HG03280 (cell line): ENCODE results near the gene HACE1.

Experiments used
- ATAC-seq: cut with Tn5 transposase; IDR thresholded peaks from one replicate; pipeline ENCODE4 v1.9.1; 2021; ENCODE audit warnings: mild to moderate bottlenecking, moderate library complexity; ENCODE audit not compliant: unreplicated experiment

Gene HACE1

DNA sequence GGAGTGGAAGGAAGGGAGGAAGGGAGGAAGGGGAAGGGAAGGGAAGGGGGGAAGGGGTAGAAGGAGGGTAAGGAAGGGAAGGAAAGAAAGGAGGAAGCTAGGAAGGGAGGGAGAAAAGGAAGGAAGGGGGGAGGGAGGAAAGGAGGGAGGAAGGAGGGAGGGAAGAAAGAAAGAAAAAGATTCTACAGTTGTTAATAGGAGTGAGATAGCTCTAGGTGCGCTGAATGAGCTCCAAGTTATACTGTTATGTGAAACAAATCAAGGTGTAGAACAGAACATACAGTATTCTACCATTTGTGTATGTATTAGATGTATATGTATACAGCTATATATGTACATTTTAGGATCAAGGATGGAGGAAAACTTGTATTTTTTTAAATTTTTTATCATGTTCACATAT lies 167.7 kb downstream of the HACE1 start:
- ATAC-seq, result no peak

GRCh38 chr6:104689551-104690205 lies 170.0 kb downstream of the HACE1 start:
- no peak for ATAC-seq

DNA sequence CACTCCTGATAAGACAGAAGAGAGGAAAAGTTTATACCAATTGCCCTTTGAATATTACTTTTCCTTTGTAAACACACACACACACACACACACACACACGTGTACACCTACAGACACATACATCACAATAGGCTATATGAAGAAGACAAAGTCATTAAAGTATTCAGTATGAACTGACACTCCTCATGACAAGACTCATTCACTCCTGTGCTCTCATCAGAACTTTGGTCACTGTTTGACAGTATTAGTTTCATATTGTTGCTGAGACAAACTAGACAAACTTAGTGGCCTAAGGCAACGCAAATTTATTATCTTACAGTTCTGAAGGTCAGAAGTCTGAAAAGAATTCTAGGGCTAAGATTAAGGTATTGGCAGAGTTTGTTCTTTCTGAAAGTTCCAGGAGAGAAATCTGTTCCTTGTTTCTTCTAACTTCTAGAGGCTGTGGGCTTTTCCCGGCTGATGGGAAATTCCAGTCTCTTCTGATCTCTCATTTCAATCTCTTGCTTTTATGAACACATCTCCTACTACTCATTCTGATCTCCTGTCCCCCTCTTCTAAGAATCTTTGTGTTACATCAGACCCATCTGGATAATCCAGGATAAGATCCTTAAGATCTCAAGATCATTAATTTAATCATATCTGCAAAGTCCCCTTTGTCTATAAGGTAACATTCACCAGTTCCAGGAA lies 171.3 kb downstream of the HACE1 start:
- ATAC-seq, result peak; percentile 54

DNA sequence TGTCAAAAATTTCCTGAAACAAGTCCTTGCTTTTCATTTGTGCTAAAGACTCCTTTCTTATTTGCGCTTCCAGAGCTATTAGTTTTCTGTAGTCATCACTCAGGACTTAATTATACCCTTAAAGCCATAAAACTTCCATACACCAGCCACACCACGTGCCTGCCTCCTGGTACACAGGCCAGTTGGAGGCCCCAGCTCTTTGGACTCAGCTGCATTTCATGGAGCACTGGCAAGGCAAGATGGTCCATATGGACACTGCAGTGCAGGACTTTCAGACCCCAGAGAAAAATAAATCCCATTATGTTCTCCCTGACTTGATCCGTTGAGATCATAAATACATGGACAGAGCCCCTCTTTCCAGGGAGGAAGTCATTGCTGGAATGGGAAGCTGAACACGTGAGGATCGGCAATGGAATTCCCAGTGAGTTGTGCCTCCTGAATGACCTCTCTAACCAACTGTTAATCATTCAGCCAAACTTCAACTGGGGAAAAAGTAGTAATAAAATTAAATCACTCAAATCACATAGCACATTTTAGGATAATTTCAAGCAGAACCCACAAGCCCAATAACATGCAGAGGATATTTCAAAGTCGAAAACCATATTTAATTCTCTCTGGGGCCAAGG lies 173.1 kb downstream of the HACE1 start:
- no peak for ATAC-seq

DNA sequence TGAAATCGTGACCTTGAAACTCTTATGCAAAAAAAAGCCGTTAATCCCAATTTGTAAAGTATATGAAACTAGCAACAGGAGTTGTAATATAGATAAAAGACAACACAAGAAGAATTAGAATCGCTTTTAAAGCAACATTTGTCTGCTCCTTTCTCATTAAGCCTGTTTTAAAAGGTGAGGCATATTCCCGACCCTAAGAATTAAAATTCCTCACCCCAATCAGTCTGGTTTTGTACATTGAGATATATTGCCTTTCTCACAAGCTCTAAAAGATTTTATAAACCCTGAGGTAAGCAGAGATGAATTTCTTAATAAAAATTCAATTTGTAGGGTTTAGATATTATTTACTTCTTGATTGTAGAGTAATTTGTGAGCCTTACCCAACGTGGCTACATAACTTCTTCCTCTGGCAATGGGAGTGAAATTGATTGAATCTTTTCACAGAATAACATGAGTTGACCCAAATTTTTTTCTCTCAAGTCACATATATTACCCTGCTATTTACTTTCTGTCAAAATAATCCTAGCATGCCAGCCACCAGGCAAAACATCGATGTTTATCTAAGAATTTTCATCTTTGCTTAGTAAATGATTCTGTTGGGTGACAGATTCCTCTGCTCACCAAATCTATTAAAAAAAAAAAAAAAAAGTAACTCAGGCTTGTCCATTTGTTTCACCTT lies 173.7 kb downstream of the HACE1 start:
- no peak for ATAC-seq

DNA sequence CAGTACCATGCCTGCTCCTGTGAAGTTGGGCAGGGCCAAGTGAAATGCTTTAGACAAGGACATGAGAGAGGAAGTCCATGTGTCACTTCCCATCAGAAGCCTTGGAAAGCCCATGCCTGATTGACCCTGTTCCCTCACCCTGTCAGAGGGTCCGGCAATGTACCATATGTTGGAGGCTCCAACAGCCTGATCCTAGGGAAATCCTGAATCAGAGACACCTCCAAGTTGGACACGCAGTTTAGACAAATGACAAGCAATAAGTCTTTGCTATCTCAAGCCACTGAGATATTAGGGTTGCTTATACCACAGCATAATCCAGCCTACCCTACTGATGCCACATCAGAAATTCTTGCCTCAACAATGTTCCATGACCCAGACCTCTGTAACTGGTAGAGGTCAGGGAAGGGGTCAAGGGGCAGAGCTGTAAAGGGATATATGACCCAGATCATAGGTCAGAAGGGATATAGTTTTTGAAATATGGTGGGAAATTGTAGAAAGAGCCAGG lies 174.8 kb downstream of the HACE1 start:
- ATAC-seq, result no peak

DNA sequence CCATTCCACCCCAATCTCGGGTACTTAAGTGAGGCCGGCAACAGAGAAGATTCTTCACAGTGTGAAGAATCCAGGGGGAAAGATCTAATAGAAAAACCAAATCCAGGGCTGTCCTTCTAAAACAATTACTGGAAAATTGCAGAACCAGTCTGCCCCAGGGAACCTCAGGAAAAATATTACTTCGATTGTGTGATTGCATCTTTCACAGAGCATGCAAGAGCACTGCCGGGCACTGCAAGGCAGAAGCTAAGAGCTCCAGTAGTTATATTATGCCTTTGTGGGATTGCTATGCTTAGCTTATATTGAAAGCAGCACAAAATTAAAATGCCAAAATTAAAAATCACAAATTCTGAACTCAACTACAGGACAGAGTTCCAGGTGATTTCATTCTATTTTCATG lies 175.9 kb downstream of the HACE1 start:
- ATAC-seq, result no peak

DNA sequence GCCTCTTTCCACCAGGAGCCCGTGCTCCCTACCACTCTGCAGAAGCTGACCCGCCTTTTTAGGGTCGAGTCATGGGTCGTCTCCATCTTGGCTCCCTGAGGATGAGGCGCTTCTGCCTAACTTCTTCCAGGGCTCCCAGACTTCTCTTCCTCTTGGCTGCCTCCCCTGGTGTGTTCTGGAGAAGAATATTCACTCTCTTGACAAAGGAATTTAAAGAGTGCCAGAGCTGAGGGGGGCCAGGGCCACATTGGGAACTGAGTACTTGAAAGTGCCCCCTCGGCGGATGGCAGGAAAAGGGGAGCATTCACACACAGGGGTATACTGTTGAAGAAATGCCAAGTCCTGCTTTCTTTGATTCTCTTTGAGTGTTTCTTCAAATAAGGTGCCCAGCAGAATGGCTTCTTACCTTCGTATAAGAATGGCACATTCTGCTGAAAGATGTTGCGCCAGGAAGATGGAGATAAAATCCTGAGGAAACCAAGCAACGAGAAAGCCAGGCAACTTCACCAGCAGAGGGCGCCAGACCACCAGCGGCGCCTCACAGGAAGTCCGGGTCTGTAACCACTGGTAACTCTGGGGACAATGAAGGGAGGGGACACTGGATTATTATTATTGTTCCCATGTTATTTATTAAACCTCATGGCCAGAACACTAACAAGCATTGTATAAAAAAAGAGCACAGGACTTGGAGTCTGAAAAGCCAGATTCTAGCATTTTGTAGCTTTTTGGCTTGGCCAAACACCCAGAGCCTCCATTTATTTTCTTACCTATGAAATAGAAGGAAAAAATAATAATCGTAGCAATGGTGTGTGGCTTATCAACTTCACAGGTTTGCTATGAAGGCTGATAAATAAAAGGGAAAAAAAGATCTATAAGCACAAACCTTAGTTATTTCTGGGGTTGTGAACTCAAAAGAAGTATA lies 176.7 kb downstream of the HACE1 start:
- ATAC-seq, result peak; percentile 75

GRCh38 chr6:104680539-104680938 lies 179.2 kb downstream of the HACE1 start:
- ATAC-seq, result no peak

- no peak for ATAC-seq
Observed at GRCh38 chr6:104679971-104680370, 179.7 kb downstream of the HACE1 start.
